AG04449 (cell line): ENCODE measurements around the gene ITGB1BP2.
"Not testable (repeated sequence)": the region's sequence is repeated elsewhere in the genome, so short reads cannot be mapped to it uniquely, and the experiment has no call there.

ENCODE experiments used
- CTCF ChIA-PET: fragments of 350-600 bp; formaldehyde crosslinking; extraction: SDS; loops from one replicate; lab custom pipeline; 2021; ENCODE audit warnings: antibody characterized with exemption; lab: Yijun Ruan, JAX
- POLR2A ChIA-PET: fragments of 400-600, 350-600 bp; formaldehyde crosslinking; extraction: SDS; loops from one replicate; lab custom pipeline; 2020; ENCODE audit warnings: antibody characterized with exemption, inconsistent platforms; lab: Yijun Ruan, JAX
- DNase-seq: peaks from one replicate; pipeline ENCODE4 v3.0.0-alpha.2; 2010; ENCODE audit warnings: low read depth, low spot score
- H3K4me3 ChIP-seq: 2 replicates; pipeline ENCODE4 v1.5.1; 2011; ENCODE audit warnings: low read depth, mild to moderate bottlenecking, control low read depth, low read length
- CTCF ChIP-seq: IDR thresholded peaks from one replicate; pipeline ENCODE4 v1.5.1; 2011; ENCODE audit warnings: mild to moderate bottlenecking, moderate library complexity, low read length, control low read depth, inconsistent platforms; ENCODE audit not compliant: insufficient read depth; ENCODE audit errors: missing control alignments

ITGB1BP2 gene

GRCh38 chrX:71285929-71286328, 15.6 kb upstream of the ITGB1BP2 start:
- ChIA-PET POLR2A (no interaction called here), CTCF (no interaction called here)
- no peak for DNase-seq
- peak overlapping the region; percentile 72 for H3K4me3 ChIP-seq
- TF ChIP-seq CTCF, result no peak

- TF ChIP-seq CTCF, result no peak
- POLR2A ChIA-PET, result no interaction called here
- no peak overlapping the region for H3K4me3 ChIP-seq
- CTCF ChIA-PET, result no interaction called here
- no peak for DNase-seq
These were observed 10.2 kb upstream of the ITGB1BP2 start for GRCh38 chrX:71291381-71291780.

- no peak for DNase-seq
- no peak for TF ChIP-seq CTCF
- ChIA-PET POLR2A (interaction anchor here (1.0 kb wide), 1 partner anchor 10 kb away, joined by 7 read pairs; the partner anchor contains the start of gene NONO), CTCF (interaction anchor here (1.0 to 2.1 kb wide), 2 partner anchors 9 to 11 kb away, joined by 3 to 5 read pairs; partner anchors contain the start of gene NONO)
- no peak overlapping the region for H3K4me3 ChIP-seq
These were observed 8.7 kb upstream of the ITGB1BP2 start for GRCh38 chrX:71292669-71293365.

- H3K4me3 ChIP-seq, result no peak overlapping the region
- no peak for TF ChIP-seq CTCF
- CTCF ChIA-PET, result no interaction called here
- POLR2A ChIA-PET, result no interaction called here
- no peak for DNase-seq
These were observed 4.7 kb upstream of the ITGB1BP2 start for GRCh38 chrX:71296806-71297205.

GRCh38 chrX:71298119-71298518, 3.4 kb upstream of the ITGB1BP2 start:
- ChIA-PET CTCF (no interaction called here), POLR2A (no interaction called here)
- no peak for TF ChIP-seq CTCF
- DNase-seq, result no peak
- no peak overlapping the region for H3K4me3 ChIP-seq

GRCh38 chrX:71300064-71300463, 1.5 kb upstream of the ITGB1BP2 start:
- DNase-seq, H3K4me3 ChIP-seq, POLR2A ChIA-PET, CTCF ChIA-PET: not testable (repeated sequence)

GRCh38 chrX:71300495-71300894, 1.1 kb upstream of the ITGB1BP2 start:
- POLR2A ChIA-PET, result not testable (repeated sequence)

More at GRCh38 chrX:71300495-71300894, 1.1 kb upstream of the ITGB1BP2 start:
- H3K4me3 ChIP-seq, CTCF ChIA-PET, DNase-seq: not testable (repeated sequence)
